Measurements from ENCODE around the gene DUSP7.
"Not testable (repeated sequence)": the region's sequence is repeated elsewhere in the genome, so short reads cannot be mapped to it uniquely, and the experiment has no call there.

Gene DUSP7

GRCh38 chr3:52047295-52047960, 8.9 kb downstream of the DUSP7 start:
- no peak for DNase-seq (ENCODE audit: low spot score)

- no peak for DNase-seq (ENCODE audit: low spot score)
Observed at GRCh38 chr3:52046902-52047239, 9.5 kb downstream of the DUSP7 start.

GRCh38 chr3:52046186-52046901, 10.0 kb downstream of the DUSP7 start:
- DNase-seq (ENCODE audit: low spot score), result peak; percentile 99

- DNase-seq (ENCODE audit: low spot score), result no peak
Observed at GRCh38 chr3:52044869-52045619, 11.3 kb downstream of the DUSP7 start.

- DNase-seq (ENCODE audit: low spot score), result no peak
Observed at GRCh38 chr3:52043750-52044149, 12.6 kb downstream of the DUSP7 start.

GRCh38 chr3:52043039-52043438, 13.3 kb downstream of the DUSP7 start:
- DNase-seq (ENCODE audit: low spot score), result not testable (repeated sequence)

GRCh38 chr3:52041118-52041731, 15.1 kb downstream of the DUSP7 start:
- DNase-seq (ENCODE audit: low spot score), result no peak

- no peak for DNase-seq (ENCODE audit: low spot score)
Observed at GRCh38 chr3:52040600-52040999, 15.8 kb downstream of the DUSP7 start.

- no peak for DNase-seq (ENCODE audit: low spot score)
Observed at GRCh38 chr3:52039846-52040245, 16.5 kb downstream of the DUSP7 start.

GRCh38 chr3:52039426-52039825, 16.9 kb downstream of the DUSP7 start:
- no peak for DNase-seq (ENCODE audit: low spot score)

- no peak for DNase-seq (ENCODE audit: low spot score)
Observed at GRCh38 chr3:52038227-52038626, 18.1 kb downstream of the DUSP7 start.

GRCh38 chr3:52037291-52037690, 19.1 kb downstream of the DUSP7 start:
- DNase-seq (ENCODE audit: low spot score), result no peak

GRCh38 chr3:52036829-52037228, 19.5 kb downstream of the DUSP7 start:
- DNase-seq (ENCODE audit: low spot score), result no peak

- no peak for DNase-seq (ENCODE audit: low spot score)
Observed at GRCh38 chr3:52036222-52036694, 20.1 kb downstream of the DUSP7 start.

- DNase-seq (ENCODE audit: low spot score), result no peak
Observed at GRCh38 chr3:52034651-52035050, 21.7 kb downstream of the DUSP7 start.

GRCh38 chr3:52034212-52034611, 22.2 kb downstream of the DUSP7 start:
- no peak for DNase-seq (ENCODE audit: low spot score)

- not testable (repeated sequence) for DNase-seq (ENCODE audit: low spot score)
Observed at GRCh38 chr3:52033748-52034147, 22.6 kb downstream of the DUSP7 start.

GRCh38 chr3:52032702-52033408, 23.5 kb downstream of the DUSP7 start:
- no peak for DNase-seq (ENCODE audit: low spot score)

GRCh38 chr3:52031896-52032295, 24.5 kb downstream of the DUSP7 start:
- DNase-seq (ENCODE audit: low spot score), result no peak

GRCh38 chr3:52030714-52031310, 25.6 kb downstream of the DUSP7 start:
- no peak for DNase-seq (ENCODE audit: low spot score)

- DNase-seq (ENCODE audit: low spot score), result no peak
Observed at GRCh38 chr3:52029535-52029934, 26.8 kb downstream of the DUSP7 start.

- no peak for DNase-seq (ENCODE audit: low spot score)
Observed at GRCh38 chr3:52029053-52029452, 27.3 kb downstream of the DUSP7 start.

All from hepatic stellate cell (primary cell).